Sciatic nerve (tissue), 2 donors: ENCODE data around the gene PPP1R18. TPM values are rescaled to one million over a fixed set of nuclear protein-coding genes. Genes with fewer than 3 reads are reported as not detected.
"Not testable (repeated sequence)": the region's sequence is repeated elsewhere in the genome, so short reads cannot be mapped to it uniquely, and the experiment has no call there.

ENCODE experiments used
- ATAC-seq: fragments of 200-7000 bp; cut with Tn5 transposase; one replicate; pipeline ENCODE4 v1.9.1; 2020; ENCODE audit warnings: mild to moderate bottlenecking, moderate library complexity
- DNase-seq: peaks from one replicate; pipeline ENCODE4 v3.0.0-alpha.2; 2020; ENCODE audit warnings: low spot score
- intact Hi-C: fragments of 100-400 bp; cut with DNase I; formaldehyde crosslinking; loops from one replicate; pipeline ENCODE4 v1.14.2; 2022
- total RNA-seq: library from RNA; stranded (reverse); fragmentation: NEBNext Ultra II Directional; extraction: Animal tissue kit (Norgen Biotek cat#: 25700); gene quantifications from one replicate; pipeline ENCODE4 v1.2.1, GENCODE V29; 2021
- donor health status: DM: no; HTN: no; CAD: no.
- donor health status: DM: no; HTN: no; CAD: no.

The PPP1R18 gene
- total RNA-seq, 1 donor from 2014 or later = 93.0 TPM

DNA sequence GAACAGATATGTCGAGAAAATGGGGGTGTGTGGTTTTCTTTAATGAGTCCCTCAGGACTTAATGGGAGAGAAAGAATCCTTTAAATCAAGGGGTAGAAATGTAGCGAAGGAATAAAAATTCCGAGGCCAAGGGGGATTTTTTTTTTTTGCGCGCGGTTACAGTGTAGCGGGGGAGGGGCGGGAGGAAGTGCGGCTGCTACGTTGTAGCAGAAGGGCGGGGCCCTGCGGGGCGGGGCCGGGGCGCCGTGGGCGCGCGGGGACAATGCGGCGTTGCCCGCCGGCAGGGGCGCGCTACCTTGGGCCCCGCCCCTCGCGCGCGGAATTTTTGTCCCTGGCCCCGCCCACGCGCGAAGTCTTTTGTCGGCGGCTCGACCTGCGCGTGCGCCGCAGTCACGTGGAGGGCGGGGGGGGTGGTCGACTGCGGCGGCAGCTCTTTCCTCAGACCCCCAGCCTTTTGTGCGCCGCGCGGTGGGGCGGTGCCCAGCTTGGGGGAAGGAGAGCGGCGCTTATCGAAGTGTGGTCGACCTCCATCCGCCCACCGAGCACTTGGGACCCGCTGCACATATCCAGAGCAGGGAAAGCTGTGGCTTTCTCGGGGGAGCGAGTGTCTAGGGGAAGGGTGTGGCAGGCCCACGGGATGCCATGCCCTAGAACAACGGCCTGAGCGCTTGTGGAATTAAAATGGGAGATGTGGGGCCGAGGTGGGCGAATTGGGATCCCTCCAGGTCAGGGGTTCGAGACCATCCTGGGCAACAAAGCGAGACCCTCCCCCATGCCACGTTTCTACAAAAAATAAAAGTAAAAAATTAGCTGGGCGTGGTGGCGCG, 35.0 kb upstream of the PPP1R18 start:
- peak; percentile 74 for ATAC-seq
- DNase-seq = peak; percentile 96
- intact Hi-C loops = loop anchor here (2.0 kb wide), 1 partner anchor 43 kb away; no protein-coding TSS in a partner anchor

DNA sequence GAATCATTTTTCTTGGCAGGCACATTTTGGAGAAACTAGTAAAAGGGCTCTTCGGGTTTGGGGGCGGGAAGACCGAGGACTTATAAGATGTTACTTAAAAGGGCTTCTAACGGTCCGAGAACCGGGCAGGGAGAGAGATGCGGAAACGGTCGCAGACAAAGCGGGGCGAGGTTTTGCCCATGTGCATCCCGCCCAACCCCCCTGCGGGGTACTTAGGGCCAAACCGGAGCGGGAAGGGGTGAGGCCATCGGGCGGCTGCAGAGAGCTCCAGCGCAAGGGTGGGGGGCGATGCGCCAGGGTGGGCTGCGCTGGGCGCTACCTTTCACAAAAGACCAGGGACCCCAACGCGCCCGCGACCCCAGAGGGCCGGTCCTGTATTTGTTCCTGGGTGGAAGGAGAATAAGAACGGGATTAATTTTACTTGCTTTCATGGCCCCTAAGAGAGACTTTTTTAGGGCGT, 34.3 kb upstream of the PPP1R18 start:
- ATAC-seq (peak; percentile 18), DNase-seq (peak; percentile 86)

GRCh38 chr6:30719791-30720737, 33.6 kb upstream of the PPP1R18 start, which contains the start of gene TUBB:
TUBB (plus strand) TSS chr6:30720352; CDS start chr6:30720507, 155 bp downstream.
- intact Hi-C loops = no loop called here
- peak; percentile 97 for DNase-seq
- peak; percentile 86 for ATAC-seq

More for the DNA sequence above, 34.3 kb upstream of the PPP1R18 start:
- intact Hi-C loops = no loop called here

GRCh38 chr6:30719356-30719755, 32.9 kb upstream of the PPP1R18 start:
- intact Hi-C loops = no loop called here
- DNase-seq (no peak), ATAC-seq (no peak)

- DNase-seq, intact Hi-C loops, ATAC-seq: not testable (repeated sequence)
Measured at GRCh38 chr6:30717845-30718720, 31.6 kb upstream of the PPP1R18 start.

DNA sequence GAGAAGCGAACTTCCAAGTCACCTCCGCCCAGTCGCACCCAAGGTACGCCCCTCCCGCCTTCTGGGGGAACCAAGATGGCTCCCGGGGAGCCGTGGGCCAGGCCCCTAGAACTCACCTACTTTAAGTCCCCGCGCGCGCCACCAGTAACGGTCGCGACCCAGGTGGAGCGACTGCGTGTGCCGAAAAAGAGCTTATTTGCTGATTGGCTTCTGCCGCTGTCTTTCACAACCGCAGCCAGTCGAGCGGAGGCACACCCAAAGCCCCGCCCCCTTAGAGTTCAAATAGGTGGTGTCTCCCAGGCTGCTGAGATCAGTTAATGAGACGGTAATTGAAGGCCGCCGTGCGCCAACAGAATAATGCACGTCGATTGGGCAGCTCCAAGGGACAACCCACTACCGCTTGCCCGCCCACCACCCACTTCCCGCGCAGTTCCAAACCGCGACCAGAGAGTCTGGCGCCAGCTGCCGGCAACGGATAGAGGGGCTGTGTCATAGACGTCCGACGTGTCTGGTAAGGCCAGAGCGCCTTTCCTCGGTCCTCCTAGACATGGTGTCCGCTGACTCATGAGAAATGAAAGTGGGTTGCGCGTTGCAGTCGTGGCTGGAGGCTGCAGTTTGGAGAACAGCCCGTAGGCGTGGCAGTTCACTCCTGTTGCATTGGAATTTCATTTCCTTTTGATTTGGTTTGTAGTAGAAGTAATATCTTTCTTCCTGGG, 30.8 kb upstream of the PPP1R18 start, which contains the start of gene MDC1:
Gene MDC1, minus strand, starts transcription at position 153 of the 716 bp plus-strand sequence. CDS start 2,106 bp downstream, outside the sequence.
- intact Hi-C loops = no loop called here

GRCh38 chr6:30716879-30717128, 30.4 kb upstream of the PPP1R18 start:
- DNase-seq (no peak), ATAC-seq (no peak)
- intact Hi-C loops = no loop called here

More for the DNA sequence above, 30.8 kb upstream of the PPP1R18 start, which contains the start of gene MDC1:
- peak; percentile 99 for DNase-seq
- ATAC-seq = peak; percentile 90

GRCh38 chr6:30714263-30714662, 27.8 kb upstream of the PPP1R18 start:
- ATAC-seq (no peak), DNase-seq (no peak)
- intact Hi-C loops = no loop called here

DNA sequence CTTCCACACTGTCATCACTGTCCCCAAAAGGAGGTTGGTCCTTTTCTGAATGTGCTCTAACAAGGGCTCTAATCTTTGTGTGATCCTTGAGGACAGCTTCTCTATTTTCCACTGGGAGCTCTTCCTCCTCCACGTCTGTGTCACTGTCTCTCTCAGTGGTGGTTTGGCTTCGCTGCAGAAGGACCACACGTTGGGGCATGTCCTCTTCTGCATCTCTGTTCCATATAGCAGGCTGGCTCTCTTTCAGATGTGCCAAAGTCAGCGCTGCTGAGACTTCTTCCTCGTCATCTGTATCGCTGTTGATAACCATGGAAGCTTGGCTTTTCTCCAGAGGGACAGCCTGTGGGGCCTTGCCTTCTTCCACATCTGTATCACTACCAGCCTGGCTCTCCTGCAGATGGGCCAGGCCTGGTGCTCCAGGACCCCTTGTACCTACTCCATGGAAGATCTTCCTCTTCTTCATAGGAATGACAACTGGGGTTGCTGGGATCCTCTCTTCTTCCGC, 26.0 kb upstream of the PPP1R18 start:
- ATAC-seq (no peak), DNase-seq (no peak)
- intact Hi-C loops = no loop called here

DNA sequence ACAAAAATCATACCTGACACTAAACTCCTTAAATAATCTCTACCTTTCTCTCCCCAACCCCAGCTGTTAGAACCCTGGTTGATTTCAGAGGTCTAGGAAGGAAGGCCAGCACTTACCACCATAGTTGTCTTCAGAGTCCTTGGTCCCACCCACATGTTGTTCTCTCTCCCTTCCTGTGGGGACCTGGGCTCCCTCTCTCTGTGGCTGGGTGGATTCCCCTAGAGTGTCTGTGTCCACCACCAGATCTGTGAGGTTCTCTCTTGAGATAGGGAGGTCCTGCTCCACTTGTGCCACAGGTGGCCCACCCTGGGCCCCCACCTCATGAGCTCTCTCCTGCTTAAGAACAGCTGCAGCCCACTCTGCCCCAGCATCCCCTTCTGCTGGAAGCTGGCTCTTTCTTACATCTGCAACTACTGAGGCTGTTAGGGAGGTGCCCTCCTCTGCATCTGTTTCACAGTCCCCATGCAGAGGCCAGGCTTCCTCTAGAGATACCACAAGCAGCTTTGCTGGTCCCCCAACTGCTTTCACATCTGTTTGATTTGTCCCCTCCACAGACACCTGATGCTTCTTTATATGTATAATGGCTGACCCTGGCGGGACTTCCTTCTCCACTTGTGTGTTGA, 25.4 kb upstream of the PPP1R18 start:
- intact Hi-C loops = no loop called here
- DNase-seq (no peak), ATAC-seq (no peak)

DNA sequence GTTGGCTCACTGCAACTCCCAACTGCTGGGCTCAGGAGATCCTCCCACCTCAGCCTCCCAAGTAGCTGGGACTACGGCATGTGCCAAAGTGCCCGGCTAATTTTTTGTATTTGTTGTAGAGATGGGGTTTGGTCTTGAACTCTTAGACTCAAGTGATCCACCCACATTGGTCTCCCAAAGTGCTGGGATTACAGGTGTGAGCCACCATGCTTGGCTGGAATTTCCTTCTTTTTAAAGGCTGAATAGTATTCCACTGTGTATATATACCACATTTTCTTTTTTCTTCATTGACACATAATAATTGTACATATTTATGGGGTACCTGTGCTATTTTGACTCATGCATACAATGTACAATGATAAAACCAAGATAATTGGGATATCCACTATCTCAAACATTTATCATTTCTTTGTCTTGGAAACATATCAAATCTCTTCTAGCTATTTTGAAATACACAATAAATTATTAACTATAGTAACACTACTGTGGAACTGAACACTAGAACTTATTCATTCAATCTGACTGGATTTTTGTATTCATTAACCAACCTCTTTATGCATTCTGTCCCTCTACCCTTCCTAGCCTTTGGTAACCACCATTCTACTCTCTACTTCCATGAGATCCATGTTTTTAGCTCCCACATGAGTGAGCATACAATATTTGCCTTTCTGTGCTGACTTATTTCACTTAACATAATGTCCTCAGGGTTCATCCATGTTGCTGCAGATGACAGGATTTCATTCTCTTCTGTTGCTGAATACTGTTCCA, 22.8 kb upstream of the PPP1R18 start:
- ATAC-seq (no peak), DNase-seq (no peak)
- intact Hi-C loops = no loop called here

DNA sequence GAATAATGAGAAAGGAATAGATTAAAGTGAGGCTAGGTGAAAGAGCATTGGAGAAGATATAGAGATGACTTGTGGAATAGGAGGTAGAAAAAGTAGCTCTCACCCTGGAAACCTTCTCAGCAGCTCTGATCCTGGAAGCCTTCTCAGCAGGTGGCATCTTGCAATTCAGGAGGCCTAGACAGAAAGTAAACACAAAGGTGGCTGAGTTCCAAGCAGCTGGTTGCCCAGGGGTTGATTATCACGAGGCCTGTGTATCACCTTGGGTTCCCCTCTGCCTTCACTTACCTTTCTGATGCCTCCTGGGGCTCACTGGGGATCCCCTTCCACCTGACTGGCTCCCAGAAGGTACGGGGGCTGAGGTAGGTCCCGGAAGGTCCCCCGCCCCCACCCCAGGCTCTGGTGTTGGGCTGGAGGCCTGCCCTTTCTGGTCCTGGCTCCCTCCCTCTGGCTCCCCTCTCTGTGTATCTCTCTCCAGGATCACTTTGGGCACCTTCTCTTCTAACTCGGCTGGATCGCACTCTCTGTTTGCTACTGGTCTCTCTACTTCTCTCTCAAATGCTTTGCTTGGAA, 20.9 kb upstream of the PPP1R18 start:
- intact Hi-C loops = no loop called here
- no peak for DNase-seq
- no peak for ATAC-seq

DNA sequence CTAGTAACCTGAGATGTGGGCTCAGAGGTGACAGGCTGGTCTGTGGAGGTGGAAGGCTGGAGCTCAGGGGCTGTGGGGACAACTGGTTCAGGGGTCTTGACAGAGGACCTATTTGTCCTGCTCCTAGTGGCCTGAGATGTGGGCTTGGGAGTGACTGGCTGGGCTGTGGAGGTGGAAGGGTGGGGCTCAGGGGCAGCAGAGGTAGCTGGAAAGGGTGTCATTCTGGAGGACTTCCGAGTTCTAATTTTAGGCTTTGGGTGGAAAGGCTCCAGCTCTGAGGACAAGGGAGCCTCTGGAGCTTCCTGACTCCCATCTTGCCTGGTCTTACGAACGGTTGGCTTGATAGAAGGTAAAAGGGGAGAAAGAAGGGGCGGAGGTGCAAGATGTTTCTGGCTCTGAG, 19.2 kb upstream of the PPP1R18 start:
- no peak for DNase-seq
- no peak for ATAC-seq

GRCh38 chr6:30703821-30704220, 17.4 kb upstream of the PPP1R18 start:
- DNase-seq (no peak), ATAC-seq (no peak)
- intact Hi-C loops = no loop called here

More for the DNA sequence above, 19.2 kb upstream of the PPP1R18 start:
- intact Hi-C loops = no loop called here

DNA sequence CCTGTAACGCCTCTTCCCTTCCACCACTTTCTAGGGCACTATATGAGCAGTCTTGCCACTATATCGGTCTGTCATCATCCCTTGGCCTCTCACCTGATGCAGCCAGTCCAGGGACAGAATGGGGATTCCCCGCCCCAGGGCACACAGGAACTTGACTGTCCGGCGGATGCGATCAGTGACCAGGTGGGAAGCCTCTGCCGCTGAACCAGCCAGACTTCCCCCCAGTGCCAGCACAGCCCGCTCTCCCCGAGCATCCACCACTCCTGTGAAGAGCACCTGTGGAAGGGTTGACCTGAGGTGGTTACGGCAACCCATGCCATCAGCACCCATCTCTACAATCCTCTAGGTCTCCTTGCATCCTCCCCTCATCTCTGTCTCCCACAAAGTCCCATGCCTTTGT, 16.6 kb upstream of the PPP1R18 start:
- ATAC-seq (no peak), DNase-seq (no peak)
- intact Hi-C loops = no loop called here

DNA sequence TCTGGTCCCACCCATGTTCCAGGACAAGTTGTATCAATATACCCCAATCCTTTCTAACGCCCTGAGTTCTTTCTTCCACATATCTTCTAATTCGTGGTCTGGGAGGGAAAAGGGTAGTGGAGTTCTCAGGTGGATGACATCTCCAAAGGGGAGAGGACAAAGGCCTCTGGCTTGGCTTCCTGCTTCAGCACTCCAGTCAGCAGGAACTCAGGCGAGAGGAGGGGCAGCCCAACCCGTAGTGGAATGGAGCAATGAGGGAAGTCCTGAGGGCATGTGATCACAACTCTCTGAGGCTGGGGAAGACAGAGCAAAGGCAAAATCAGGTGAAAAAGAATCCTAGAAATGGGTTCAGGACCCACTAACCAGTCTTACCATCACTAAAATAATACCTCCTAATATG, 13.9 kb upstream of the PPP1R18 start:
- ATAC-seq (peak; percentile 50), DNase-seq (no peak)
- intact Hi-C loops = no loop called here
